DOHH2 (cell line): Measurements from ENCODE around the gene SNX33.

Source experiments
- H3F3A ChIP-seq: fragments of 200-600 bp; sonication (generic), shearing (Covaris generic); 2 replicates; pipeline ENCODE4 v1.6.0; 2016; ENCODE audit warnings: antibody characterized with exemption, mild to moderate bottlenecking; ENCODE audit not compliant: control insufficient read depth, insufficient read depth
- H3K27ac ChIP-seq: fragments of 200-600 bp; sonication (generic); 2 replicates; pipeline ENCODE4 v1.5.1; 2014; ENCODE audit warnings: low read depth, mild to moderate bottlenecking, low read length, moderate library complexity
- H3K27me3 ChIP-seq: fragments of 200-600 bp; sonication (generic); 2 replicates; pipeline ENCODE4 v1.6.1; 2014; ENCODE audit warnings: mild to moderate bottlenecking, low read length, mixed read lengths; ENCODE audit not compliant: control insufficient read depth
- H3K36me3 ChIP-seq: fragments of 200-600 bp; sonication (generic); 2 replicates; pipeline ENCODE4 v1.6.1; 2014; ENCODE audit warnings: mild to moderate bottlenecking, low read length, moderate library complexity, mixed read lengths; ENCODE audit not compliant: control insufficient read depth
- H3K4me1 ChIP-seq: fragments of 200-600 bp; sonication (generic); 2 replicates; pipeline ENCODE4 v1.6.1; 2014; ENCODE audit warnings: mild to moderate bottlenecking, low read length, mixed read lengths; ENCODE audit not compliant: control insufficient read depth
- H3K4me2 ChIP-seq: fragments of 200-600 bp; sonication (generic); 2 replicates; pipeline ENCODE4 v1.6.0; 2014; ENCODE audit warnings: mild to moderate bottlenecking, low read length, moderate library complexity
- H3K4me3 ChIP-seq: fragments of 200-600 bp; sonication (generic); 2 replicates; pipeline ENCODE4 v1.5.1; 2014; ENCODE audit warnings: mild to moderate bottlenecking, low read length, mixed read lengths
- H3K79me2 ChIP-seq: fragments of 200-600 bp; sonication (generic); 2 replicates; pipeline ENCODE4 v1.6.1; 2014; ENCODE audit warnings: mild to moderate bottlenecking, low read length, mixed read lengths; ENCODE audit not compliant: control insufficient read depth
- H3K9me2 ChIP-seq: fragments of 200-600 bp; sonication (generic); replicated peaks from 2 replicates; pipeline ENCODE4 v1.6.1; 2014; ENCODE audit warnings: mild to moderate bottlenecking, low read length, mixed read lengths; ENCODE audit not compliant: control insufficient read depth
- H3K9me3 ChIP-seq: fragments of 200-600 bp; sonication (generic); 2 replicates; pipeline ENCODE4 v1.6.1; 2014; ENCODE audit warnings: antibody characterized with exemption, low read length, mixed read lengths; ENCODE audit not compliant: control insufficient read depth, insufficient read depth
- H4K20me1 ChIP-seq: fragments of 200-600 bp; sonication (generic); 2 replicates; pipeline ENCODE4 v1.6.0; 2014; ENCODE audit warnings: low read depth, mild to moderate bottlenecking, antibody characterized with exemption, low read length, moderate library complexity; ENCODE audit not compliant: control insufficient read depth, insufficient read depth
- CTCF ChIP-seq: fragments of 200-600 bp; sonication (generic); IDR thresholded peaks from one replicate; pipeline ENCODE4 v1.5.1; 2014; ENCODE audit warnings: antibody characterized with exemption, mild to moderate bottlenecking, low read depth, low read length; ENCODE audit not compliant: poor library complexity, severe bottlenecking
- EZH2phosphoT487 ChIP-seq: fragments of 200-600 bp; sonication (generic); IDR thresholded peaks from 2 replicates; pipeline ENCODE4 v1.6.1; 2017; ENCODE audit warnings: borderline replicate concordance, mild to moderate bottlenecking, antibody characterized with exemption, low read length, moderate library complexity, mixed read lengths

SNX33 gene

GRCh38 chr15:75637245-75638009 lies 10.3 kb upstream of the SNX33 start:
- H3F3A ChIP-seq: peaks cover 9% of the 10 kb centered on the region

GRCh38 chr15:75639191-75639708 lies 8.5 kb upstream of the SNX33 start:
- peaks cover 34% of the 10 kb centered on the region for H3K36me3 ChIP-seq
- peak overlapping the region; percentile 99 for H3K4me3 ChIP-seq
- peak overlapping the region; percentile 78 for H3K27ac ChIP-seq
- no peaks in the 10 kb centered on the region for H3K27me3 ChIP-seq
- no peaks in the 10 kb centered on the region for H3K9me2 ChIP-seq
- no peaks in the 10 kb centered on the region for H3K9me3 ChIP-seq
- H3K79me2 ChIP-seq: peaks cover 45% of the 10 kb centered on the region
- peaks cover 22% of the 10 kb centered on the region for H4K20me1 ChIP-seq
- peaks cover 33% of the 10 kb centered on the region for H3K4me1 ChIP-seq
- H3F3A ChIP-seq: peaks cover 9% of the 10 kb centered on the region
- peak overlapping the region; percentile 71 for H3K4me2 ChIP-seq
- TF ChIP-seq CTCF (no peak), EZH2phosphoT487 (no peak)

More at GRCh38 chr15:75637245-75638009, 10.3 kb upstream of the SNX33 start:
- Histone ChIP-seq H3K9me2 (no peaks in the 10 kb centered on the region), H3K4me1 (peaks cover 33% of the 10 kb centered on the region), H3K27me3 (no peaks in the 10 kb centered on the region), H3K27ac (no peak overlapping the region), H3K4me2 (peak overlapping the region; percentile 71), H4K20me1 (peaks cover 22% of the 10 kb centered on the region), H3K79me2 (peaks cover 45% of the 10 kb centered on the region), H3K9me3 (no peaks in the 10 kb centered on the region), H3K36me3 (peaks cover 34% of the 10 kb centered on the region), H3K4me3 (peak overlapping the region; percentile 99)
- no peak for TF ChIP-seq CTCF
- TF ChIP-seq EZH2phosphoT487: no peak

- Histone ChIP-seq H3K9me3 (no peaks in the 10 kb centered on the region), H3K4me3 (peak within 1 kb of the TSS; percentile 99), H3K4me1 (peaks cover 33% of the 10 kb centered on the region), H3K4me2 (peak within 1 kb of the TSS; percentile 96), H4K20me1 (peaks cover 22% of the 10 kb centered on the region), H3F3A (peaks cover 9% of the 10 kb centered on the region), H3K27me3 (peaks cover 3% of the 10 kb centered on the region; the same call in 1 of the 2 replicates), H3K36me3 (peaks cover 34% of the 10 kb centered on the region), H3K27ac (peak within 1 kb of the TSS; percentile 78), H3K9me2 (no peaks in the 10 kb centered on the region), H3K79me2 (peaks cover 45% of the 10 kb centered on the region)
- TF ChIP-seq EZH2phosphoT487: no peak
- TF ChIP-seq CTCF: no peak
Observed at GRCh38 chr15:75639709-75640482, 7.8 kb upstream of the SNX33 start, which contains the start of gene IMP3. IMP3 (minus strand) TSS chr15:75640224; CDS start chr15:75640168, 56 bp downstream.
